Stimulated activated CD8-positive, alpha-beta memory T cell treated with anti-CD3 and anti-CD28 coated beads, Interleukin-12 subunit alpha, Interleukin-12 subunit beta, amount 100 ng/mL, for 4 hours (primary cell): ENCODE measurements around the gene GREB1.

ENCODE experiments used
- DNase-seq: peaks from one replicate; pipeline ENCODE4 v3.0.0-alpha.2; 2020; ENCODE audit warnings: low read depth

Gene GREB1

GRCh38 chr2:11667194-11667593 is 133.3 kb downstream of the GREB1 start:
- no peak for DNase-seq

- no peak for DNase-seq
Measured at GRCh38 chr2:11667866-11668637, 134.2 kb downstream of the GREB1 start.

GRCh38 chr2:11669454-11670291 is 135.8 kb downstream of the GREB1 start, which contains the start of gene NTSR2:
Gene NTSR2 (minus strand): TSS chr2:11670195. CDS start chr2:11670129, 66 bp downstream.
- DNase-seq: no peak

- DNase-seq: no peak
Measured at GRCh38 chr2:11672407-11672806, 138.6 kb downstream of the GREB1 start.

- no peak for DNase-seq
Measured at GRCh38 chr2:11674983-11675382, 141.1 kb downstream of the GREB1 start.

- no peak for DNase-seq
Measured at GRCh38 chr2:11675423-11676112, 141.7 kb downstream of the GREB1 start.

- DNase-seq: no peak
Measured at GRCh38 chr2:11676640-11677039, 142.8 kb downstream of the GREB1 start.

- no peak for DNase-seq
Measured at GRCh38 chr2:11677136-11678055, 143.6 kb downstream of the GREB1 start.

- DNase-seq: no peak
Measured at GRCh38 chr2:11678306-11678960, 144.6 kb downstream of the GREB1 start.

GRCh38 chr2:11679016-11679415 is 145.2 kb downstream of the GREB1 start:
- no peak for DNase-seq

- no peak for DNase-seq
Measured at GRCh38 chr2:11679486-11680181, 145.8 kb downstream of the GREB1 start.

GRCh38 chr2:11680182-11680900 is 146.5 kb downstream of the GREB1 start:
- DNase-seq: no peak

GRCh38 chr2:11680901-11681721 is 147.3 kb downstream of the GREB1 start:
- no peak for DNase-seq

GRCh38 chr2:11681722-11682589 is 148.1 kb downstream of the GREB1 start:
- no peak for DNase-seq

GRCh38 chr2:11682590-11682915 is 148.7 kb downstream of the GREB1 start:
- no peak for DNase-seq

- DNase-seq: no peak
Measured at GRCh38 chr2:11683476-11683875, 149.6 kb downstream of the GREB1 start.

- no peak for DNase-seq
Measured at GRCh38 chr2:11683966-11684365, 150.1 kb downstream of the GREB1 start.

- DNase-seq: no peak
Measured at GRCh38 chr2:11684894-11685460, 151.1 kb downstream of the GREB1 start.
